HG03469 (cell line): ENCODE measurements around the gene KCNK15.

Experiments used
- ATAC-seq: cut with Tn5 transposase; IDR thresholded peaks from one replicate; pipeline ENCODE4 v1.9.1; 2021; ENCODE audit warnings: mild to moderate bottlenecking, moderate library complexity, moderate number of reproducible peaks; ENCODE audit not compliant: unreplicated experiment

The KCNK15 gene

DNA sequence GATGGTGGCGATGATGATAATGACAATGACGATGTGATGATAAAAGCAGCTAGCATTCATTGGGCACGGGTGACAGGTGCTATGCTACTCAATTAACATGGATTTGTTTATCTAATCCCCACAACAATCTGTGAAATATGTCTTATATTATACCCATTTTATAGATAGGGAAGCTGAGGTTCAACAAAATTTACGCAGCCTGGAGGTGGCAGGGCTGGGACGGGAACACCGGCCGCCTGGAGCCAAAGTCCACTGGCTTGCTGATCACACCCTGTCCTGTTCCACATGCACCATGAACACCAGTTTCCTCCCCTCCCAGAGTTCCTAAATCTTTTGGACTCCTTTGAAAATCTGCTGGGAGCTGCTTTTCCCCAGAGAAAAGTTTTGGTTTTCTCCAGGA is 41.6 kb downstream of the KCNK15 start:
- no peak for ATAC-seq

DNA sequence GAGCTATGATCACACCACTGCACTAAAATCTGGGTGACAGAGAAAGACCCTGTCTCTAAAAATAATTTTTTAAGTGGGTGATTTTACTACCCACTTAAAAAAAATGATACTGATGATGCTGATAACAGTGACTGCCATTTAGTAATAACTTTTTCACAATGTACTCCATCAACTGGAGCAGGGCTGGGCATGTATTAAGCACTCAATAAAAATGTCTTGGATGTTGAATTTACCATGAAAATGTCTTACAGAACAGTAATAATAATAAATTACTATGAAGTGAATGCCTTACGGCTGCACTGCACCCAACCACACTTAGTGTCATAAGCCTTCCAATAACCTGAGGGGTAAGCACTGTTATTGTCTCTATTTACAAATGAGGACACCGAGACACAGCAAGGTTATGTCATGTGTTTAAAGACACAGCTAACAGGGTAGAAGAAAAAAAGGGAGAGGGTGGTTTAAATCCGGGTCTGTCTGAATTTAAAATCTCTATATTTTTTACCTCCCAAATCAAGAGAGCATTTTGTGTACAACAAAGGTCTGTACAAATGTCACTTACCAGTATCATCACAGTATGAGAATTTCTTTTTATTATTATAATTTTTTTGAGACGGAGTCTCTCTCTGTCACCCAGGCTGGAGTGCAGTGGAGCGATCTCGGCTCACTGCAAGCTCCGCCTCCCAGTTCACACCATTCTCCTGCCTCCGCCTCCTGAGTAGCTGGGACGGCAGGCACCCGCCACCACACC is 43.2 kb downstream of the KCNK15 start:
- ATAC-seq = no peak

DNA sequence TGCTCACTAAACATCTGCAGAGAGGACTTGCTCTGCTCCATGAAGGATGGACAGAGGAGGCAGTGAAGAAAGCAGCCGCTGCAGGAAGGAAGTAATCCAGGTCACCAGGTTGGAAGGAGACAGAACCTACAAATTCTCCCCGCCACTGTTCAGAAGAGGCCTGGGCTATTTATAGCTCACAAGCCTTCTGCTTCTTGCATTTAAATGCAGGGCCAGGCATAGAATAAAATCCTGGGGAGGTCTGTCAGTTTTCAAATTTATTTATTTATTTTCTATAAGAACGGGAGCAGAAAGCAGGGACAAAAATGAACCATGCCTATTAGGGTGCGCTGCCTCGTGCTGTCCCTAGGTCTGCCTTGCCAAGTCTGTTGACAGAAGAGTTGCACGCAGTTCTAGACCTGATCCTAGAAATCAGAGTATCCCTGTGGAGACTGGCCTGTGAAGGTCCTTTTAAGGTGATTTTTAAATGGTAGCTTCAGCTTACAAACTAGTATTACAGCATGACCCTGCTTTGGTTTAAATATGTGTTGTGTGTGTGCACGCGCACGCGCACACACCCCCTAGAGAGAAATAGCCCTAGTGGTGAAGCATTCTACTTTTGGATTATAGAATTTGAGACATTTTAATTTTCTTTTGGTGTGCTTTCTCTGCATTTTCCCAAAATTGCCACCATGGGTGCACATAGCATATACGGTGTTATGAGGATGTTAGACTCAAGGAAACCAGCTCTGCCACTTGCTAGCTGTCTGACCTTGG is 45.2 kb downstream of the KCNK15 start:
- no peak for ATAC-seq

DNA sequence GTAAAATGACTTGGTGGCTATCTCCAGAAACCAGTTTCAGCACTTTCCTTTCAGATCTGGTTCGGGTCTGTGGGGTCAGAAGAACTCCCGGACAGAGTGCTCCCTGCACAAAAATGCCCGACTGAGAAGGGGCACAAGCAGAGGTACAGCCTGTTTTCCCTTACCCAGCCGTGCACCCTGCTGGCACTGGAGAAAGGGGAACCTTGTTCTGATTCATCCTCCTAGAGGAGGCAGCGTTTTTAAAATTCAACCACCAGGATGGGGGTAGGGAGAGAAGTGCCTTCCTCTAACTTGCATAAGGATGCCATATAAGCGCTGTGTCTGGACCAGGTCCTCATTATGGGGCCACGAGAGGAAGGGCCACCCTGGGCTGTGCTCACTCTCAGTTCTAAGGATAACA is 47.1 kb downstream of the KCNK15 start:
- no peak for ATAC-seq

DNA sequence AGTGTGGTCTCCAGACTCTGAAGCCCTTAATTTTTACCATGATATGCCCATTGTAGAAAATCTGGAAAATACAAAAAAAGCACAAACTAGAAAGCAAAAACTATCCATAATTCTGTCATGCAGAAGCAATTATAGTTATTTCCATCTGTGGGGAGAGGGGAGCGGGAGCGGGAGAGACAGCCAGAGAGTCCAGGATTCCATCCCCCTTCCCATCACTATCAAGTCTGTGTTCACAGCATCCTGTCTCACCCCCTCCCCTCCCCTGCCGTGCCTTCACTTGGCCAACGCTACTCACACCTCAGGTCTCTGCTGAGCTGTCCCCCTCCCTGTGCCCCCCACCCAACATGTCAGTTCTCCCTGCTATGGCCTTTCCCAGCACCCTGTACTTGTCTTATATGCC is 50.2 kb downstream of the KCNK15 start:
- no peak for ATAC-seq

DNA sequence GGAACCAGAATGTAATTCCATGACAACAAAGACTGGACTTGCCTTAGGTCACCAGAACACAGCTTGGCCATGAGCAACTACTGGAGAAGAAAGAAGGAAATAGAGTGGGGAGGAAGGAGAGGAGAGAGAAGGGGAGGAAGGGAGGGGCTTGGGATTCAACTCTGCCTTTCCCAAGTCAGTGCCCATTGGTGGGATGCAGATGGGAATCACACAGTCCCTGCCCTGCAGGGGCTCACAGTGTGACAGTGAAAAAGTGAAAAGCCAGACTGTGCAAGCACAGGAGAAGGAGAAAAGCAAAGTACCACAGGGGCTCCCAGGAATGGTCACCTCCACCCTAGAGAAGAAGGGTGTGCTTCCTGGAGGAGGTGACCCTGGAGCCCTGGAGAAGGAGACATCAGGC is 50.6 kb downstream of the KCNK15 start:
- ATAC-seq = no peak

GRCh38 chr20:44796758-44797457 is 51.2 kb downstream of the KCNK15 start:
- ATAC-seq = no peak

DNA sequence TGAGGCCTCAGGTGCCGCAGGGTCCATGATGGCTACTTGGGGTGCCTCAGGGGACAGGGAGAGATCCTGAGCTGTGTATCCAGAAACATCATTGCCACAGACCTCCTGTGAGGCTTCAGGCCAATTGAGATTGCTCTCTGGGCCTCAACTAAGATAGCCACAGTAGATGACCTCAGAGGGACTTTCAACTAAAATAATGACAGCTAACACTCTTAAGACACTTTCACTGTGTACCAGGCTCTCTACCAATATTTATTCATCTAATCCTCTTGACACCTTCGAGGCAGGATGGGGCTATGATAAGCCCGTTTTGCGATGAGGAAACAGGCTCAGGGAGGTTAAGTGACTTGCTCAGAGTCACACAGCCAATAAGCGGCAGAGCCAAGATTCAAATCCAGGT is 54.0 kb downstream of the KCNK15 start:
- ATAC-seq = no peak

DNA sequence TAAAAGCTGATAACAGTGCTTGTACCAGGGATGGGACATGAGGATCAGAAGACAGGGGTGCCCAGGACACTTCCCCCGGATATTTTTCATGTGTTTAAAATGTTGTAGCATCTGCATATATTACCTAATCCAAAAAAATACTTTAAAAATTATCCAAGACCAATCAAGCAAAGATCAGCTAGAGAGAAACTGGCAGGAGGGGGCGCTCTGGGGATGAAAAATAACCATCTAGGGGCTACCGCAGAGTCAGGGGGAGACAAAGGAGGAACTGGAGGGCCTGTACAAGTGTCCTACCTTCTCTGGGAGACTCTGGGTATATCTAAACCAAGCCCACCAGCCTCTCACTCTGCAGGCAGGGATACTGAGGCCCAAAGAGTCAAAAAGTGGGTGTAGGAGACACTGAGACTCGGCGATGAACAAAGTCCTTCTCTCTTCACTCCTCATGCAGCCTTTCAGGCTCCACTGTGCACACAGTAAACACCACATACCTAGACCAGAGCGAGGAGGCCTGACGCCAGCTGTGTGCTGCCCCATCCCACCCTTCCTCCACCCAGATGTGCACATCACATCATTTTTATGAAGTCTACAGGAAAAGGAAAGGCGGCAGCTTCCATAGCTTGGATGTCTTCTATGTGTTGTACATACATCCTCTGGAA is 54.9 kb downstream of the KCNK15 start:
- ATAC-seq = no peak
